Brain microvascular endothelial cell (primary cell): ENCODE data around the gene VGLL1.

Experiments used
- DNase-seq: peaks from one replicate; pipeline ENCODE4 v3.0.0-alpha.2; 2020
- H3K27ac ChIP-seq: fragments of 250-450 bp; sonication (Bioruptor Pico); 2 replicates; pipeline ENCODE4 v1.5.1; 2020; ENCODE audit warnings: mild to moderate bottlenecking, moderate library complexity
- H3K27me3 ChIP-seq: fragments of 250-450 bp; sonication (Bioruptor Pico); replicated peaks from 2 replicates; pipeline ENCODE4 v1.5.1; 2020; ENCODE audit warnings: mild to moderate bottlenecking
- H3K36me3 ChIP-seq: fragments of 250-450 bp; sonication (Bioruptor Pico); replicated peaks from 2 replicates; pipeline ENCODE4 v1.5.1; 2020; ENCODE audit warnings: mild to moderate bottlenecking
- H3K4me3 ChIP-seq: 2 replicates; pipeline ENCODE4 v1.5.1; 2011; ENCODE audit warnings: low read depth, mild to moderate bottlenecking, control low read depth, low read length, moderate library complexity
- in situ Hi-C: cut with HindIII; loops from 2 replicates; pipeline ENCODE4 v1.10.0; 2017; ENCODE audit warnings: low sequenced_read_pairs, low pct_ligation_motif_present
- TF ChIP-seq, protein P1 (sequence below): IDR thresholded peaks from 2 replicates; pipeline ENCODE4 v1.5.1; 2011; ENCODE audit warnings: low read depth, mild to moderate bottlenecking, moderate library complexity, low read length, control low read depth, inconsistent platforms; ENCODE audit errors: missing control alignments

Gene VGLL1

DNA sequence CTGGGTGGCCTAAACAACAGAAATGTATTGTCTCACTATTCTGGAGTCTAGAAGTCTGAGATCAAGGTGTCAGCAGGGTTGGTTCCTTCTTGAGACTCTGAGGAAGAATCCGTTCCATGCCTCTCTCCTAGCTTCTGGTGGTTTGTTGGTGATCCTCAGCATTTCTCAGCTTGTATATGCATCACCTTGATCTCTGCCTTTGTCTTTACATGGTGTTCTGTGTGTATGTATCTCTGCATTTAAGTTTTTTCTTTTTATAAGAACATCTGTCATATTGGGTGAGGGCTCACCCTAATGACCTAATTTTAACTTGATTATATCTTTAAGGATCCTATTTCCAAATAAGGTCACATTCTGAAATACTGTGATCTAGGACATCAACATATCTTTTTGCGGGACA is 65.3 kb downstream of the VGLL1 start:
- in situ Hi-C loops = no loop called here
- H3K4me3 ChIP-seq = no peak overlapping the region
- H3K27me3 ChIP-seq = no peaks in the 10 kb centered on the region
- no peak overlapping the region for H3K27ac ChIP-seq
- H3K36me3 ChIP-seq = no peaks in the 10 kb centered on the region
- DNase-seq = no peak
- TF ChIP-seq, protein P1, sequence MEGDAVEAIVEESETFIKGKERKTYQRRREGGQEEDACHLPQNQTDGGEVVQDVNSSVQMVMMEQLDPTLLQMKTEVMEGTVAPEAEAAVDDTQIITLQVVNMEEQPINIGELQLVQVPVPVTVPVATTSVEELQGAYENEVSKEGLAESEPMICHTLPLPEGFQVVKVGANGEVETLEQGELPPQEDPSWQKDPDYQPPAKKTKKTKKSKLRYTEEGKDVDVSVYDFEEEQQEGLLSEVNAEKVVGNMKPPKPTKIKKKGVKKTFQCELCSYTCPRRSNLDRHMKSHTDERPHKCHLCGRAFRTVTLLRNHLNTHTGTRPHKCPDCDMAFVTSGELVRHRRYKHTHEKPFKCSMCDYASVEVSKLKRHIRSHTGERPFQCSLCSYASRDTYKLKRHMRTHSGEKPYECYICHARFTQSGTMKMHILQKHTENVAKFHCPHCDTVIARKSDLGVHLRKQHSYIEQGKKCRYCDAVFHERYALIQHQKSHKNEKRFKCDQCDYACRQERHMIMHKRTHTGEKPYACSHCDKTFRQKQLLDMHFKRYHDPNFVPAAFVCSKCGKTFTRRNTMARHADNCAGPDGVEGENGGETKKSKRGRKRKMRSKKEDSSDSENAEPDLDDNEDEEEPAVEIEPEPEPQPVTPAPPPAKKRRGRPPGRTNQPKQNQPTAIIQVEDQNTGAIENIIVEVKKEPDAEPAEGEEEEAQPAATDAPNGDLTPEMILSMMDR = no peak

DNA sequence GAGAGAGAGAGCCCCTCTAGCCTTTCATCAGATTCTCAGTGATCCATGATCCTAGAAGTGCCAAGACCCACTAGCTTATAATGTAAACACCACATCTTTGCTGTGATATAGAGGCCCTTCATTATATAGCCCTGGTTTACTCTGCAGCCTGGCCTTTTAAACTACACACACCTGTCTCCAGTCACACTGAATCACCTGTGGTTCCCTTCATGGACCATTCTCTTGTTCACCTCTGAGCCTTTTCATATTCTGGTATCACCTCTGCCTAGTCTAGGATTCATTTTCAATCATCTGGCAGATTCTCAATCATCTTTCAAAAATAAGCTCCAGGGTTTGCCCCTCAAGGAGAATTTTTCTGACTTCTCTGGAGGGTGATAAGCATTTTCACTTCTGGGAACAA is 65.9 kb downstream of the VGLL1 start:
- no peak overlapping the region for H3K27ac ChIP-seq
- no peak for DNase-seq

DNA sequence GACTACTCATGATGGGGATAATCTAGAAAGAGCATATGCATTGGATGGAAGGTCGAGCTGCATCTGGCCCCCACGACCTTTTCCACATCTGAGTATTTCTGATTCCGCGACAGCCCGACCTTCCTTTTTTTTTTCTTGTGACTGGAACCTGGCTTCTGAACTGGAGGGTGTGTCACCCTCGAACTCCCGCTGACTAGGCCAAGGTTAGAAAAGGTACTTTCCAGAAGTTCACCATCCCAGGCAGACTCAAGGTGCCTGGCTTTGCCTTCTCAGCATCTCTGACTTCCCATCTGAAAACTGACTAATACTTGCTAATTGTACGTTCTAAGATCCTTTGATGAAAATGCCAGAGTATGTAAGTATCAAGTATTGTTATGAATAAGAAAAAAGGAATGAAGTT is 66.6 kb downstream of the VGLL1 start:
- H3K27ac ChIP-seq = no peak overlapping the region
- H3K27me3 ChIP-seq = no peaks in the 10 kb centered on the region
- H3K4me3 ChIP-seq = no peak overlapping the region
- in situ Hi-C loops = no loop called here
- TF ChIP-seq, protein P1 = no peak
- no peak for DNase-seq
- no peaks in the 10 kb centered on the region for H3K36me3 ChIP-seq

More for the DNA sequence above, 65.9 kb downstream of the VGLL1 start:
- TF ChIP-seq, protein P1 = no peak
- no peaks in the 10 kb centered on the region for H3K27me3 ChIP-seq
- H3K36me3 ChIP-seq = no peaks in the 10 kb centered on the region
- no peak overlapping the region for H3K4me3 ChIP-seq
- in situ Hi-C loops = no loop called here

DNA sequence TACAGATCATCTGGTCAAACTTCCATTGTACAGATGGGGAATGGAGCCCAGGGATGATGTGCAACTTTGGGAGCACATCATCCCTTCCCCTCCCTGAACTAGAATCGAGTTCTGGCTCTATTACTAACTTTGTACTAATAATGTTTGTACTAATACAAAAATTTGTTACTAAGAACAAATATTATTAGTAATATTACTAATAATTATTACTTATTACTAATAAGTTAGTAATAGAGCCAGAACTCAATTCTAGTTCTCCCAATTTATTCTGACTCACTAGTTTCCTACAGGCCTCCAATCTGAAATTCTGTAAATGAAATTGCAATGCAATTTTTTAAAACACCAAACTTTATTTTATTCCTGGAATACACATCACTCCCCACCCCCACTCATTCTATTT is 68.0 kb downstream of the VGLL1 start:
- no peak overlapping the region for H3K27ac ChIP-seq

More for the DNA sequence above, 68.0 kb downstream of the VGLL1 start:
- Histone ChIP-seq H3K27me3 (no peaks in the 10 kb centered on the region), H3K4me3 (no peak overlapping the region), H3K36me3 (no peaks in the 10 kb centered on the region)
- no peak for DNase-seq
- TF ChIP-seq, protein P1 = no peak
- in situ Hi-C loops = no loop called here
